Measurements from ENCODE around the gene SULT1A4.
"Not testable (repeated sequence)": the region's sequence is repeated elsewhere in the genome, so short reads cannot be mapped to it uniquely, and the experiment has no call there.

SULT1A4 gene
- 0 reads per million in 18 experiments for total RNA-seq

- not testable (repeated sequence) for DNase-seq
Observed at GRCh38 chr16:29459706-29460646, at the start of gene SULT1A4. SULT1A4 (plus strand) TSS chr16:29459913; CDS start chr16:29461386, 1,473 bp downstream.

- not testable (repeated sequence) for DNase-seq
Observed at GRCh38 chr16:29423587-29423986, 36.1 kb upstream of the SULT1A4 start.

GRCh38 chr16:29425390-29425789 is 34.3 kb upstream of the SULT1A4 start:
- DNase-seq: not testable (repeated sequence)

DNA sequence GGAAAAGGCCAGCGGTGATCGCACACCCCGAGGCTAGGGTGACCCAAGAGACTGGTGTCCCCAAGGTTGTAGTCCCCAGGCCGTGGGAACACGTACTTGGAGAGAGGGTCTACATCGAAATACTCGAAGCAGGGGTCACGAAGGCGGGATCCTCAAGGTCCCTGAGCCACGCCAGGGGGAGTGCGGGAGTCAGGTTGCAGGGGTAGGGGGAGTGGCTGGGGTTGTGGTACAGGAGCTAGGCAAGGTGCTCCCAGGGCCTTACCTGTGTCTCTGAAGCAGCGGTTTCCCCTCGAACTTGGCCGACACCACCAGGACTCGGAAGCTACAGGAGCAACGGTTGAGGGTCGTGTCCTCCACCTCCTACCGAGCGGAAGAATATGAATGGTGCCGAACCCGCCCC is 6.0 kb upstream of the SULT1A4 start:
- not testable (repeated sequence) for DNase-seq

DNA sequence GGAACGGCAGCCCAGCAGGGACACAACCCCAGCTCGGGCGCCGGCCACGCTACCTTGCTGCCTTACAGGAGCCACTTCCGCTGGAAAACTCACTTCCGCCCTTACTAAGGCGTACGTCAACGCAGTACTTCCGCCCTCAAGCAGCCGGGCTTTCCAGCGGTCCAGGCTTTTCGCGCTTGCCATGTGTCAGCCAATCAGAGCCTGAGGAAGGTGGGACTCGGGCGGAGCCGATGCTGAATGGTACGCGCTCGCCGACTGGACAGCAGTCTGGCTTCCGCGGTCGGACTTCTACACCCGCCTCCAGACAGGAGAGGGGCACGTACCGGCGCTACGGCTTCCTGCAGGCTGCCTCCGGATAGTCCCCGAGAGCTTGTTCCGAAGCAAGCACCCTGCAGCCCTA is 5.4 kb upstream of the SULT1A4 start, which contains the start of the genes BOLA2 and SLX1B:
TSS of gene BOLA2 (minus strand) at position 83 of the 400 bp plus-strand sequence. CDS start 98 bp downstream, outside the sequence.
TSS of gene SLX1B (plus strand) at position 265 of the 400 bp plus-strand sequence.
- not testable (repeated sequence) for DNase-seq

DNA sequence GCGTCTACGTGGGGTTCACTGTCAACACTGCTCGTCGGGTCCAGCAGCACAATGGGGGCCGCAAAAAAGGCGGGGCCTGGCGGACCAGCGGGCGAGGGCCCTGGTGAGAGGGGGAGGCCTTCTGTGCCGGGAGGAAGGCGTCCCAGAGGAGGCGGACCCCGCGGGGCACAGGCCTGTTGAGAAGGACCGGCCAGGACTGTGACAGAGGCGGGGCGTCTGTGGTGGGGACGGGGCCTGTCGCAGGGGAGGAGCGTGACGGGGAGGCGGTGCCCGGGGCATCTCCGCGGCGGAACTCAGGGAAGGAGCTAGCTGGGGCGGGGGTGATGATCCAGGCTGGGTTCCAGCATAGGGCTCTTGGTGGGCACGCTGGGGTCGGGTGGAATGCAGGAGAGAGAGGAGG is 4.9 kb upstream of the SULT1A4 start:
- not testable (repeated sequence) for DNase-seq

DNA sequence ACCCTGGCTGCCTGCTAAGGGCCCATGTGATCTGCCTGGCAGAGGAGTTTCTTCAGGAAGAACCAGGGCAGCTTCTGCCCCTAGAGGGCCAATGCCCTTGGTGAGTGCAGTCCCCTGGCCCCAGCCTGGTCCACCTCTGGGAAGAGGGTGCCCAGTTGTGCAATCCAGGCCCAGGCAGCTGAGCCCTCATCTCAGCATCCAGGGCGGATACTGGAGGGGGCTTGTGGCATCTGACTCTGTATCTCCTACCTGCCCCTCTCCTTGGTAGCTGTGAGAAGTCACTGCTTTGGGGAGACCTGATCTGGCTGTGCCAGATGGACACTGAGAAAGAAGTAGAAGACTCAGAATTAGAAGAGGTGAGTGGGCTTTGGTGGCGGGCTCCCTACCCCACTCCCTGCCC is 2.1 kb upstream of the SULT1A4 start:
- DNase-seq: not testable (repeated sequence)

- not testable (repeated sequence) for DNase-seq
Observed at GRCh38 chr16:29460647-29461030, 926 bp downstream of the SULT1A4 start.

GRCh38 chr16:29465985-29466824 is 6.5 kb downstream of the SULT1A4 start:
- DNase-seq: not testable (repeated sequence)

DNA sequence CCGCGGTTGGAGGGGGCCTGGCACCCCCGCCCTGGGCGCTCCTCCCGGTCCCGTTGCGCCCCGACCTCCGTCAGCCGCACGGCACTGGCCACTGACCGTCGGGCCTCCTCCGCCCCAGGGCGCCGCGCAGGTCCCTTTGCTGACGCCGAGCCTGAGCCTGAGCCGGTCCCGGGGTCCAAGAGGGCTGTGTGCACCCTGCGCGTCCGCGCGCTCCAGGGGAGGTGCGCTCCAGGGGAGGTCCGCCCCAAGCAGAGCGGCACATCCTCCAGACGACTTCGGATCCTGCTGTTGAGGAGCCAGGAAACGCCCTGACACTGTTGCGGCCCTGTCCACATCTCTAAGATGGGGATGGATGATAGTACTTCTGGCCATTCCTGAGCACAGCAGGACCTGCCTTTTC is 7.2 kb downstream of the SULT1A4 start:
- not testable (repeated sequence) for DNase-seq

GRCh38 chr16:29467654-29468366 is 8.1 kb downstream of the SULT1A4 start:
- not testable (repeated sequence) for DNase-seq

DNA sequence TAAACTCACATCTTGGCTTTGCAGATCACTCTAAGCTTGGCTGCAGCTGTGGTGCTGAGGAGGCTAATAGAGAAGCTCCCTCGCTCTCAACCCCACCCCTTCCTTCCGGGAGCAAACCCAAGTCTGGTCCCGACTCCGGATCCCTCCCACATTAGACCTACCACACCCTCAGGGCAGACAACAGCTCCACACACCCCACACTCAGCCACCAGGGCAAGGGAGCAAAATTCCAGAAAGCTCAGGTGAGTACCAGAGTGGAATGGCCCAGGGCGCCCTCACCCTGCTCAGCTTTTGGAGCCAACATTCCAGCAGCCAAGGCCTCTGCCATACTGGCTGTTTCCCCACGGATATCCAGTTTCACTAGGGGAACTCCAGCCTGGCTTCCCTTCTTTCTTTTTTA is 9.9 kb downstream of the SULT1A4 start:
- not testable (repeated sequence) for DNase-seq

DNA sequence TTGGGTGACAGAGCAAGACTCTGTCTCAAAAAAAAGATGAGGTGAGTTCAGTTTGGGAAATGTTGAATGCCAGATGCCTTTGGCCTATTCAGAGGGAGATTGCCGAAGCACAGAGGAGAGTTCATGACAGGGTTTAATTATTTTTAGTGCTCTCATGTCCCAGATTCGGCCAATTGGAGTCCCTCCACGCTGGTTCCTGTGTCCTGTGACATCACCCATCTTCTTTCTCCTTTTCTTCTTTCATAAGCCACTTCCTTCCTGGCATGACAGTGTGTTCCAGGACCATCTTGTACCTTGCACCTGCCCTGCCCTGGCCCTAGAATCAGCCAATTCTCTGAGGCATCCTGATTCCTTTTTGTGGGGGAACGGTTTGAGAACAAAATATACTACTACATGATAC is 12.4 kb downstream of the SULT1A4 start:
- DNase-seq: not testable (repeated sequence)

DNA sequence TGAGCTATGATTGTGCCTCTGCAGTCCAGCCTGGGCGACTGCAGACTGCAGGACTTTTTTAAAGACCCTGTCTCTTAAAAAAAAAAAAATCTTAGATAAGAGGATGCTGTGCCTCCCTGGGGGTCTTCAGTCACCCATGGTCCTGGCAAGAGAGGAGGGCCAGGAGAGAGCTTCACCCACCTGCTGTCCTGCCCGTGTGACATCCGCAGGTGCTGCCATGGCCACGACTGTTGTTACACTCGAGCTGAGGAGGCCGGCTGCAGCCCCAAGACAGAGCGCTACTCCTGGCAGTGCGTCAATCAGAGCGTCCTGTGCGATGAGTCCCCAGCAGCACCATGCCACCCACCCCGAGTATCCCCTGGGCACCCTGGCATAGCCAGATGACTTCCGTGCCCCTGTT is 22.6 kb downstream of the SULT1A4 start:
- not testable (repeated sequence) for DNase-seq

GRCh38 chr16:29506308-29506707 is 46.6 kb downstream of the SULT1A4 start, which contains the start of gene NPIPB12:
NPIPB12 (minus strand) TSS chr16:29506408.
- not testable (repeated sequence) for DNase-seq
